Measurements from ENCODE around the gene GYPA.
"Not testable (repeated sequence)": the region's sequence is repeated elsewhere in the genome, so short reads cannot be mapped to it uniquely, and the experiment has no call there.

GRCh38 chr4:144093995-144094394 lies 46.5 kb downstream of the GYPA start:
- not testable (repeated sequence) for TF ChIP-seq ZXDB (tag by site-specific recombination; IDR thresholded peaks at IDR 0.05); ZNF23 (tag by site-specific recombination; IDR thresholded peaks at IDR 0.05; ENCODE audit: borderline replicate concordance); ZSCAN5A (tag by site-specific recombination; IDR thresholded peaks at IDR 0.05); ZNF654 (tag by site-specific recombination; IDR thresholded peaks at IDR 0.05; ENCODE audit: low read depth); ZBTB21 (tag by site-specific recombination; IDR thresholded peaks at IDR 0.05); ZNF362 (tag by site-specific recombination; IDR thresholded peaks at IDR 0.05); CTCF (tag by site-specific recombination; IDR thresholded peaks at IDR 0.05); ZNF521 (tag by site-specific recombination; IDR thresholded peaks at IDR 0.05); ZNF16 (tag by site-specific recombination; IDR thresholded peaks at IDR 0.05; ENCODE audit: low read depth); ZFP3 (tag by site-specific recombination; IDR thresholded peaks at IDR 0.05; ENCODE audit: low read depth); ZNF621 (tag by site-specific recombination; IDR thresholded peaks at IDR 0.05)
